CD4-positive, alpha-beta memory T cell (primary cell): ENCODE measurements around the gene KCNK2. TPM values are rescaled to one million over a fixed set of nuclear protein-coding genes. Genes with fewer than 3 reads are reported as not detected.

Experiments
- CTCF ChIA-PET: fragments of 350-600 bp; sonication (Branson Sonifier 250); formaldehyde crosslinking; loops from one replicate; lab custom pipeline; 2021; ENCODE audit warnings: inconsistent platforms; ENCODE audit not compliant: partially characterized antibody; lab: Charles Lee
- POLR2A ChIA-PET: fragments of 350-600 bp; sonication (Branson Sonifier 250); formaldehyde crosslinking; loops from one replicate; lab custom pipeline; 2021; ENCODE audit not compliant: partially characterized antibody; lab: Charles Lee
- DNase-seq, 5 donors: peaks; one replicate each; pipeline versions ENCODE4 v3.0.0 to v3.0.0-alpha.2; 2020 to 2022; ENCODE audit warnings: mixed read lengths in 1 of 5
- H3K27ac ChIP-seq: one replicate; pipeline ENCODE4 v1.7.0; 2013; ENCODE audit warnings: low read depth, low read length
- H3K27me3 ChIP-seq: 2 replicates; pipeline ENCODE4 v1.7.0; 2013; ENCODE audit warnings: mild to moderate bottlenecking, low read length, moderate library complexity; ENCODE audit not compliant: insufficient read depth
- H3K36me3 ChIP-seq: 2 replicates; pipeline ENCODE4 v1.7.0; 2013; ENCODE audit warnings: mild to moderate bottlenecking, low read length, moderate library complexity; ENCODE audit not compliant: insufficient read depth
- H3K4me1 ChIP-seq: 2 replicates; pipeline ENCODE4 v1.7.0; 2013; ENCODE audit warnings: mild to moderate bottlenecking, low read length, moderate library complexity; ENCODE audit not compliant: insufficient read depth
- H3K4me3 ChIP-seq, 2 donors: one replicate each; pipeline ENCODE4 v1.7.0; 2013; ENCODE audit warnings: low read length in 2 of 2, mild to moderate bottlenecking in 1 of 2
- H3K9me3 ChIP-seq, 2 donors: one replicate each; pipeline ENCODE4 v1.7.0; 2013; ENCODE audit warnings: low read length in 2 of 2, control low read depth in 1 of 2; ENCODE audit not compliant: control insufficient read depth in 1 of 2
- H3K27ac Mint-ChIP-seq, 7 donors: one replicate each; pipeline ENCODE4 v1.8.0; 2020 to 2021; ENCODE audit warnings: mixed read lengths in 7 of 7, mild to moderate bottlenecking in 6 of 7, inconsistent platforms in 3 of 7, moderate library complexity in 3 of 7
- H3K27me3 Mint-ChIP-seq, 2 donors: one replicate each; pipeline ENCODE4 v1.8.0; 2020 to 2021; ENCODE audit warnings: mixed read lengths in 2 of 2
- H3K36me3 Mint-ChIP-seq, 2 donors: one replicate each; pipeline ENCODE4 v1.8.0; 2020 to 2021; ENCODE audit warnings: mixed read lengths in 2 of 2, inconsistent platforms in 1 of 2, mild to moderate bottlenecking in 1 of 2
- H3K4me1 Mint-ChIP-seq, 4 donors: one replicate each; pipeline ENCODE4 v1.8.0; 2020 to 2021; ENCODE audit warnings: mixed read lengths in 4 of 4, mild to moderate bottlenecking in 1 of 4
- H3K4me3 Mint-ChIP-seq, 8 donors: one replicate each; pipeline ENCODE4 v1.8.0; 2020 to 2021; ENCODE audit warnings: mixed read lengths in 8 of 8, mild to moderate bottlenecking in 7 of 8, moderate library complexity in 6 of 8, inconsistent platforms in 3 of 8
- H3K9me3 Mint-ChIP-seq, 8 donors: one replicate each; pipeline ENCODE4 v1.8.0; 2020 to 2021; ENCODE audit warnings: mixed read lengths in 8 of 8, mild to moderate bottlenecking in 5 of 8, inconsistent platforms in 3 of 8, moderate library complexity in 1 of 8
- intact Hi-C: fragments of 100-400 bp; cut with micrococcal nuclease; formaldehyde crosslinking; loops from one replicate; pipeline ENCODE4 v1.15.1; 2023
- polyA plus RNA-seq, 2 donors: library from polyadenylated mRNA; unstranded; fragments of 300-500 nt; fragmentation: Illumina TruSeq; gene quantifications; one replicate each; pipeline ENCODE4 v1.2.3, GENCODE V29; 2021
- total RNA-seq, 2 experiments: library from RNA; stranded (reverse); gene quantifications; one replicate each; pipeline ENCODE4 v1.2.3, GENCODE V29; 2021

KCNK2 gene
- total and polyA plus RNA-seq, 4 experiments from 2014 or later: not detected

GRCh38 chr1:215132156-215132555, 49.6 kb downstream of the KCNK2 start:
- CTCF ChIA-PET: no interaction called here
- Mint-ChIP-seq H3K9me3 (peaks cover 0 to 3% (median 0%) of the 10 kb centered on the region in 8 donors), H3K36me3 (no peaks in the 10 kb centered on the region), H3K27ac (no peak overlapping the region), H3K4me1 (no peaks in the 10 kb centered on the region), H3K4me3 (no peak overlapping the region), H3K27me3 (no peaks in the 10 kb centered on the region)
- POLR2A ChIA-PET: no interaction called here
- intact Hi-C loops: no loop called here
- H3K4me1 ChIP-seq: no peaks in the 10 kb centered on the region
- DNase-seq: no peak
- no peaks in the 10 kb centered on the region for H3K9me3 ChIP-seq
- no peak overlapping the region for H3K4me3 ChIP-seq
- no peak overlapping the region for H3K27ac ChIP-seq
- no peaks in the 10 kb centered on the region for H3K27me3 ChIP-seq
- no peaks in the 10 kb centered on the region for H3K36me3 ChIP-seq

GRCh38 chr1:215133532-215133931, 51.0 kb downstream of the KCNK2 start:
- H3K4me1 ChIP-seq: no peaks in the 10 kb centered on the region
- Mint-ChIP-seq H3K4me3 (no peak overlapping the region), H3K4me1 (no peaks in the 10 kb centered on the region), H3K27me3 (no peaks in the 10 kb centered on the region), H3K36me3 (no peaks in the 10 kb centered on the region), H3K27ac (no peak overlapping the region), H3K9me3 (peaks cover 0 to 3% (median 0%) of the 10 kb centered on the region in 8 donors)
- H3K27ac ChIP-seq: no peak overlapping the region
- H3K9me3 ChIP-seq: no peaks in the 10 kb centered on the region
- ChIA-PET POLR2A (no interaction called here), CTCF (no interaction called here)
- no peaks in the 10 kb centered on the region for H3K36me3 ChIP-seq
- no peak overlapping the region for H3K4me3 ChIP-seq
- no peaks in the 10 kb centered on the region for H3K27me3 ChIP-seq
- intact Hi-C loops: no loop called here
- DNase-seq: no peak

GRCh38 chr1:215137985-215138384, 55.4 kb downstream of the KCNK2 start:
- Mint-ChIP-seq H3K27me3 (no peaks in the 10 kb centered on the region), H3K27ac (no peak overlapping the region), H3K36me3 (no peaks in the 10 kb centered on the region), H3K4me1 (no peaks in the 10 kb centered on the region), H3K4me3 (no peak overlapping the region), H3K9me3 (peaks cover 0 to 15% (median 3%) of the 10 kb centered on the region in 8 donors)
- no peaks in the 10 kb centered on the region for H3K36me3 ChIP-seq
- no peaks in the 10 kb centered on the region for H3K4me1 ChIP-seq
- H3K27ac ChIP-seq: no peak overlapping the region
- no peaks in the 10 kb centered on the region for H3K9me3 ChIP-seq
- CTCF ChIA-PET: no interaction called here
- H3K27me3 ChIP-seq: no peaks in the 10 kb centered on the region
- no peak for DNase-seq
- POLR2A ChIA-PET: no interaction called here
- H3K4me3 ChIP-seq: no peak overlapping the region
- intact Hi-C loops: no loop called here

- intact Hi-C loops: no loop called here
- Histone ChIP-seq H3K4me3 (no peak overlapping the region), H3K4me1 (no peaks in the 10 kb centered on the region), H3K27ac (no peak overlapping the region), H3K36me3 (no peaks in the 10 kb centered on the region), H3K27me3 (no peaks in the 10 kb centered on the region), H3K9me3 (no peaks in the 10 kb centered on the region)
- H3K9me3 Mint-ChIP-seq: peaks cover 0 to 17% (median 5%) of the 10 kb centered on the region in 8 donors
- H3K36me3 Mint-ChIP-seq: no peaks in the 10 kb centered on the region
- POLR2A ChIA-PET: no interaction called here
- no peaks in the 10 kb centered on the region for H3K4me1 Mint-ChIP-seq
- no peak overlapping the region for H3K27ac Mint-ChIP-seq
- no peak for DNase-seq
- no peaks in the 10 kb centered on the region for H3K27me3 Mint-ChIP-seq
- H3K4me3 Mint-ChIP-seq: no peak overlapping the region
- CTCF ChIA-PET: no interaction called here
These were observed 57.6 kb downstream of the KCNK2 start for GRCh38 chr1:215140135-215140534.

GRCh38 chr1:215141460-215141859, 58.9 kb downstream of the KCNK2 start:
- Histone ChIP-seq H3K36me3 (no peaks in the 10 kb centered on the region), H3K4me1 (no peaks in the 10 kb centered on the region), H3K27ac (no peak overlapping the region), H3K4me3 (no peak overlapping the region), H3K27me3 (no peaks in the 10 kb centered on the region), H3K9me3 (no peaks in the 10 kb centered on the region)
- no peak for DNase-seq
- H3K27ac Mint-ChIP-seq: no peak overlapping the region
- intact Hi-C loops: no loop called here
- no peaks in the 10 kb centered on the region for H3K27me3 Mint-ChIP-seq
- H3K9me3 Mint-ChIP-seq: peaks cover 0 to 17% (median 5%) of the 10 kb centered on the region in 8 donors
- no peak overlapping the region for H3K4me3 Mint-ChIP-seq
- no peaks in the 10 kb centered on the region for H3K36me3 Mint-ChIP-seq
- ChIA-PET POLR2A (no interaction called here), CTCF (no interaction called here)
- no peaks in the 10 kb centered on the region for H3K4me1 Mint-ChIP-seq

GRCh38 chr1:215143497-215143896, 61.0 kb downstream of the KCNK2 start:
- Histone ChIP-seq H3K4me1 (no peaks in the 10 kb centered on the region), H3K27ac (no peak overlapping the region), H3K9me3 (no peaks in the 10 kb centered on the region), H3K36me3 (no peaks in the 10 kb centered on the region), H3K4me3 (no peak overlapping the region), H3K27me3 (no peaks in the 10 kb centered on the region)
- H3K4me1 Mint-ChIP-seq: no peaks in the 10 kb centered on the region
- no peaks in the 10 kb centered on the region for H3K27me3 Mint-ChIP-seq
- H3K27ac Mint-ChIP-seq: no peak overlapping the region
- POLR2A ChIA-PET: no interaction called here
- CTCF ChIA-PET: no interaction called here
- intact Hi-C loops: no loop called here
- H3K4me3 Mint-ChIP-seq: no peak overlapping the region
- peaks cover 0 to 17% (median 5%) of the 10 kb centered on the region in 8 donors for H3K9me3 Mint-ChIP-seq
- DNase-seq: no peak
- H3K36me3 Mint-ChIP-seq: no peaks in the 10 kb centered on the region

GRCh38 chr1:215146240-215146975, 63.9 kb downstream of the KCNK2 start:
- H3K4me3 ChIP-seq: no peak overlapping the region
- Mint-ChIP-seq H3K27ac (no peak overlapping the region), H3K4me1 (no peaks in the 10 kb centered on the region), H3K27me3 (no peaks in the 10 kb centered on the region), H3K9me3 (peaks cover 0 to 17% (median 5%) of the 10 kb centered on the region in 8 donors), H3K36me3 (no peaks in the 10 kb centered on the region), H3K4me3 (no peak overlapping the region)
- DNase-seq: no peak
- POLR2A ChIA-PET: no interaction called here
- H3K27ac ChIP-seq: no peak overlapping the region
- H3K36me3 ChIP-seq: no peaks in the 10 kb centered on the region
- CTCF ChIA-PET: interaction anchor here (1.1 to 1.3 kb wide), 2 partner anchors 11 to 518 kb away, joined by 4 read pairs; no protein-coding TSS in a partner anchor
- intact Hi-C loops: no loop called here
- H3K4me1 ChIP-seq: no peaks in the 10 kb centered on the region
- no peaks in the 10 kb centered on the region for H3K27me3 ChIP-seq
- H3K9me3 ChIP-seq: no peaks in the 10 kb centered on the region
